Left colon (tissue), 2 donors: ENCODE data around the gene PRX. TPM values are rescaled to one million over a fixed set of nuclear protein-coding genes. Genes with fewer than 3 reads are reported as not detected.
"Not testable (repeated sequence)": the region's sequence is repeated elsewhere in the genome, so short reads cannot be mapped to it uniquely, and the experiment has no call there.

Experiments used
- ATAC-seq: fragments of 200-7000 bp; cut with Tn5 transposase; one replicate; pipeline ENCODE4 v1.9.1; 2020; ENCODE audit warnings: mild to moderate bottlenecking, moderate library complexity
- DNase-seq, 2 donors: peaks; one replicate each; pipeline ENCODE4 v3.0.0-alpha.2; 2020
- intact Hi-C, 2 donors: fragments of 100-400 bp; cut with DNase I in 1 of 2; cut with micrococcal nuclease in 1 of 2; formaldehyde crosslinking; loops; one replicate each; pipeline versions ENCODE4 v1.11.2 to v1.14.0; 2022; cut with DNase I, micrococcal nuclease
- total RNA-seq, 2 donors: library from RNA; stranded (reverse); fragmentation: NEBNext Ultra II Directional; extraction: Animal tissue kit (Norgen Biotek cat#: 25700); gene quantifications; one replicate each; pipeline ENCODE4 v1.2.1, GENCODE V29; 2021
- donor health status: DM: no; HTN: no; CAD: no.
- donor health status: DM: yes; HTN: yes; CAD: no.

PRX gene
- total RNA-seq, 2 donors from 2014 or later: 1.2 to 2.1 TPM

GRCh38 chr19:40442328-40443130 is 29.4 kb upstream of the PRX start:
- intact Hi-C loops: no loop called here
- no peak for ATAC-seq
- no peak for DNase-seq

- DNase-seq (no peak), ATAC-seq (no peak)
- intact Hi-C loops: no loop called here
Measured at GRCh38 chr19:40441719-40442253, 28.6 kb upstream of the PRX start.

GRCh38 chr19:40438284-40438683 is 25.1 kb upstream of the PRX start:
- no peak for ATAC-seq
- DNase-seq: no peak
- intact Hi-C loops: no loop called here

GRCh38 chr19:40433391-40434216 is 20.4 kb upstream of the PRX start:
- DNase-seq: peak; percentile 88 to 93
- intact Hi-C loops: no loop called here
- ATAC-seq: peak; percentile 96

- intact Hi-C loops, ATAC-seq, DNase-seq: not testable (repeated sequence)
Measured at GRCh38 chr19:40432760-40433159, 19.6 kb upstream of the PRX start.

GRCh38 chr19:40431698-40432097 is 18.5 kb upstream of the PRX start:
- DNase-seq (no peak), ATAC-seq (no peak)
- intact Hi-C loops: no loop called here

- ATAC-seq, DNase-seq, intact Hi-C loops: not testable (repeated sequence)
Measured at GRCh38 chr19:40430242-40430641, 17.1 kb upstream of the PRX start.

- intact Hi-C loops, ATAC-seq, DNase-seq: not testable (repeated sequence)
Measured at GRCh38 chr19:40428197-40428596, 15.0 kb upstream of the PRX start.

GRCh38 chr19:40425450-40426287 is 12.5 kb upstream of the PRX start, which contains the start of gene SERTAD1:
Gene SERTAD1, minus strand, starts transcription at chr19:40425992. Its CDS starts 2,446 bp downstream, at chr19:40423546.
- DNase-seq (peak; percentile 100), ATAC-seq (peak; percentile 81)
- intact Hi-C loops: no loop called here

- intact Hi-C loops: no loop called here
- ATAC-seq (no peak), DNase-seq (peak in 1 of 2 donors; percentile 30)
Measured at GRCh38 chr19:40424637-40425449, 11.7 kb upstream of the PRX start.

GRCh38 chr19:40423938-40424337 is 10.8 kb upstream of the PRX start:
- peak in 1 of 2 donors; percentile 18 for DNase-seq
- ATAC-seq: no peak
- intact Hi-C loops: no loop called here

GRCh38 chr19:40422748-40423566 is 9.8 kb upstream of the PRX start:
- DNase-seq: peak in 1 of 2 donors; percentile 15
- ATAC-seq: no peak
- intact Hi-C loops: no loop called here

- intact Hi-C loops: no loop called here
- no peak for DNase-seq
- ATAC-seq: no peak
Measured at GRCh38 chr19:40421993-40422747, 9.0 kb upstream of the PRX start.

GRCh38 chr19:40420766-40421765 is 7.9 kb upstream of the PRX start:
- intact Hi-C loops: no loop called here
- peak; percentile 80 for ATAC-seq
- DNase-seq: peak; percentile 94

- intact Hi-C loops: no loop called here
- ATAC-seq (no peak), DNase-seq (no peak)
Measured at GRCh38 chr19:40420451-40420765, 7.2 kb upstream of the PRX start.
